Retina (tissue), 1 donor: ENCODE measurements around the gene JMJD8.
"Not testable (repeated sequence)": the region's sequence is repeated elsewhere in the genome, so short reads cannot be mapped to it uniquely, and the experiment has no call there.

Source experiments
- DNase-seq: peaks from one replicate; pipeline ENCODE4 v3.0.0-alpha.2; 2016

JMJD8 gene

DNA sequence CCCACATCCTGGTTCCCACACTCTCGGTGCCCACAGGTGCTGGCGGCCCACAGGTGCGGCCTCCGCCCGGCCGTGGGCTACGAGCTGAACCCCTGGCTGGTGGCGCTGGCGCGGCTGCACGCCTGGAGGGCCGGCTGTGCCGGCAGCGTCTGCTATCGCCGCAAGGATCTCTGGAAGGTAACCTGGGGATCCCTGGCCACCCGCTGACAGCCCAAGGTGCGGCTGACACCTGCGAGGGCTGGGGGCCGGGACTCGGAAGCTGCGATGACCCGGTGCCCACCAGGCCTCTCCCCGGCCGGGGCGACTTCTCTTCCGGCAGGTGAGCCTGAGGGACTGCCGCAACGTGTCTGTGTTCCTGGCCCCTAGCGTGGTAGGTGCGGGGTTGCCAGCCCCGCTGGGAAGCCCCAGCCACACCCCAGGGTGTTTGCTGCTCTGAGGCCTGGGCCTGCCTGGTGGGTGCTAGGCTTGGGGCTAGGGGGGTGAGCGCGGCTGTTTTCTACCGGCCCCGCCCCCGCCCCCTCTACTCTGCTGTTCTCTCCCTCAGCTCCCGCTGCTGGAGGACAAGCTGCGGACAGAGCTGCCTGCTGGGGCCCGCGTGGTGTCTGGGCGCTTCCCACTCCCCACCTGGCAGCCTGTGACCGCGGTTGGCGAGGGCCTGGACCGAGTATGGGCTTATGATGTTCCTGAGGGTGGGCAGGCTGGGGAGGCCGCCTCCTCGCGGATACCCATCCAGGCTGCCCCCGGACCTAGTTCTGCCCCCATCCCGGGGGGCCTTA, 37.8 kb upstream of the JMJD8 start:
- DNase-seq: no peak

DNA sequence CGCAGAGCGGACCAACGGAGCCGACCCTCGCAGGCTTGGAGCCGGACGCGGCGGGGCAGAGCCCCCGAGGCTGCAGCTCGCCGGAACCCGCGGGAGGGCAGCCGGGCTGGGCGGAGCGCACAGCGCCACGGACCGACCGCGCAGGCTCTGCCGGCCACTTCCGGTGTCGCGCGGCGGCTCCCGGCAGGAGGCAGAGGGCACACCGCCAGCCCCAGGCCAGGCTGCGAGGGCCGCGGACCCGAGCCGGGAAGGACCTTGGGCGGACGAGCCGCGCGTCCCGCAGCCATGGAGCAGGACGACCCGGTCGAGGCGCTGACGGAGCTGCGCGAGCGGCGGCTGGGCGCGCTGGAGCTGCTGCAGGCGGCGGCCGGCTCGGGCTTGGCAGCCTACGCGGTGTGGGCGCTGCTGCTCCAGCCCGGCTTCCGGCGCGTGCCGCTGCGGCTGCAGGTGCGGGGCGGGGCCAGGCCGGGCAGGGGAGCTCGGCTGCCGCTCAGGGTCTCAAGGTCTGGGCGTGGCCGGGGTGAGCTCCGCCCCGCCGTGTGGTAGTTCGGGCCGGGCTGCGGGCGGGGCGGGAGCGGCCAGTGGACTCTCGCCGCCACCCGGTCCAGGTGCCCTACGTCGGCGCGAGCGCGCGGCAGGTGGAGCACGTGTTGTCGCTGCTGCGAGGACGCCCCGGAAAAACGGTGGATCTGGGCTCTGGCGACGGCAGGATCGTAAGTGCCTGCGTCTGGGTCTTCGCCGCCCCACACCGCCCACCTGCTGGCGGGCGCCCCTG, 37.0 kb upstream of the JMJD8 start, which contains the start of gene ANTKMT:
Gene ANTKMT, plus strand, starts transcription at position 157 of the 775 bp plus-strand sequence. Its CDS starts 129 bp downstream, at position 286.
- no peak for DNase-seq

DNA sequence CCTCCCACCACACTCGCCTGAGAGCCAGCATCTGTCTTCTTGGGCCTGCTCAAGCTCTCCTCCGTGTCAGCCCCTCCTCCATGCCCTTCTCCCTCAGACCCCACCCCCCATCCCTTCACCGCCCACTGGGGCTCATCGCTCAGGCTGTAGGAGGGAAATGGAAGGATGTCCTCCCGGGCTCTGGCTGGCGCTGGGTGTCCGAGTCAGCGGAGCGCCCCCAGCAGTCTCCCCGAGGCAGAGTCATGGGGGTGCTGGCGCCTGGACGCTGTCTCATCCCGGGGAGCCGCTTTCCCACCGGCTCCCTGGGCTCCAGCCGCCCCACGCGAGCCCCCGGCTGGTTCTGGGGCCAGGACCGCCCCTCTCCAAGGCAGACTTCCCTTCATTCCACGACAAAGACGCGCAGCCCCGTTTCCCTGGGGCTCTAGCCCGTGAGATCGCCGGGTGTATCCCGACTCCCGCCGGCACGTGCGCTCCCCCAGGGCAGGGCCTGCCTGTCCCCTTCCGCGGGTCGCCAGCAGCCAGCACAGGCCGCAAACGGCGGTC, 36.4 kb upstream of the JMJD8 start:
- DNase-seq: peak; percentile 92

DNA sequence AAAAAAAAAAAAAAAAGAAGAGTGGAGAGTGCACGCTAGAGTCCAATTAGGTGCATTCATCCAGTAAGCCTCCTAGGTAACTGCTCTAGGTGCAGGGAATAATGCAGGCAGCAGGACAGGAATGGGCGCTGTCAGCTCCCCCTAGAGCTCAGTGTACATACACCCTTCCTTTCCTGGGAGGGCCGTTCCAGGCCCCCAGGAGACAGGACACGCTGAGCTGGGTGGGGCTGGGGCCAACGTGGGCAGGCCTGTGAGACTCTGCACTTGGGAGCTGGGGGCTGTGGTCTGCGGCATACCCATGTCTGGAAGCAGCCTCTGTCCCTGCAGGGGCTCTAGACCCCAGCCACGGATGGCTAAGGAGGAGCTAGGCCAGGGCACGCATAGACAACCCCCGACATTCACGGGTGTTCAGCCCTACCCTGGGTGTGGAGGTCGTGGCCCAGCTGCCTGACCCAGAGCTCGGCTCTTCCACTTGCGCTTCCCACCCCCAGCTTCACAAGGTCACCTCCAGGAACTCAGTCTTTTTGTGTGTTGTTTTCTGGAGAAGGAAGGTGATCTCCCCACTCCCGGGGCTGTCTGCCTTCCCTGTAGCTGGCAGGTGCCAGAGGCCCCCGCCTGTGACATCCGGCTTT, 35.8 kb upstream of the JMJD8 start:
- DNase-seq: no peak

DNA sequence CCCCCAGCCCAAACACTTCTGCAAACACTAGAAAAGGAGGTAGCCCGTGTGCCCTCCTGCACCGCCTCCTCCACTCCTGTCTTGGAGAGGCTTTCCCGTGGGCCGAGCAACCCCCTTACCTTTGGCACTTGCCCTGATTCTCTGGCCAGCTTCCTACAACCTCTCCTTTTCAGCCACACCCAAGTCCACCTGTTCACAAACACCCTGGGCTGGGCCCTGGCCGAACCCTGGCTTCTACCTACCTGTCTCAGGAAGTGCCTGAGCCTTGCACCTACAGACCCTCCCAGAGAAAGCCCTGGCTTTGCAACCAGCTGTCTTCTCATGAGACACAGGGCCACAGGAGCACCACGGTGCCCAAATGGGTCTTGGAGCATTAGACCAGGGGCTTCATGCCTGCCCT, 34.8 kb upstream of the JMJD8 start:
- DNase-seq: no peak

DNA sequence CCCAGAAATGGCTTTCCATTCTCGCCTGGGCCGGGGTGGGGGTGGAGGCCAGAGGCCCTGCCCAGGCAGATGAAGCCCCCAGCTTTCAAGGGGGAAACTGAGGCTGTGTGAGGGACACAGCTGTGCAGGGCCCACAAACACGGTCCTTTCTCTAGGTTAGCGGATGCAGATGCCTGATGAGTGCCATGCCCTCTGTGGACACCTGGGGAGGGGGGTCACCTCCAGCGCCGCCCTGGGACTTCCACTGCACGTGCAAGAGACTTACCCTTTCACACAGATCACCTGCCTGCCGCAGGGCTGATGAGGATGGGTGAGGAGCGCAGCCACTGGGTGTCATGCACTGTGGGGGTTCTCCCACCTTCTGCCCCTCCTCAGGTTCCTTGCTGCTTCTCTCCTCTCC, 34.3 kb upstream of the JMJD8 start:
- DNase-seq: no peak

DNA sequence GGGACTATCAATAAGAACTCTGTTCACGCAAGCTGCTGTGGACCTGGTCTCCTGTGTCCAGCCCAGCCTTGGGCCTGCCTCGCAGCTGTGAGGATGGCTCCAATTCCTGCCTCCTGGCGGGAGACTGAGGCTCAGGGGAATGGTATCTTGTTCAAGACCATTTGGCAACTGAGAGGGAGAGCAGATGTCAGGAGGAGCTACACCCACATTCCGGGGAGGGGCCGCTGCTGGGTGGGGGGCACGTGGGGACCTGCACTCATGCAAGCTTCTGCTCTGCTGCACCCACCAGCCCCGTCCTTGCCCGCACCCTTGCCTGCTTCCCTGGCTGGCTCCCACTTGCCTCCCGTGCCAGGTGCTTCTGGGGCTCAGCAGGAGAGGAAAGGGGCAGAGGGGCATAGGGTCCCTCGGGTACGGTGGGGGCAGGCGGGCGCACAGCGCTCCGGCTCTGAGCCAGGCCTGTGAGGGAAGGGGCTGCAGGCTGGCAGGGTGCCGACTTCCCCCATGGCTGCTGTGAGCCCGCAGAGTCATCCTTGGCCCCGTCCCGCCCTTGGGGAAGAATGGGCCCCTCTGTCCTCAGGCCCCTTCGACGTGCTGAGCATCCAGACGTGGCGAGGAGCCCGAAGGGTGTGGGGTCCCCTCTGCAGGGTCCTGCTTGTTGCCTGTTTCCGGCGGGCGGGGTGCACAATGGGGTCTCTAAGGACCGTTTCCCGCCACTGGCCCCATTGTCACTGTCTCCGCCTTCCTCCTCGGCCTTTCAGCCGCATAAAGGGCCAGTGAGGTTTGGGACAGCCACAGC, 33.5 kb upstream of the JMJD8 start:
- no peak for DNase-seq

DNA sequence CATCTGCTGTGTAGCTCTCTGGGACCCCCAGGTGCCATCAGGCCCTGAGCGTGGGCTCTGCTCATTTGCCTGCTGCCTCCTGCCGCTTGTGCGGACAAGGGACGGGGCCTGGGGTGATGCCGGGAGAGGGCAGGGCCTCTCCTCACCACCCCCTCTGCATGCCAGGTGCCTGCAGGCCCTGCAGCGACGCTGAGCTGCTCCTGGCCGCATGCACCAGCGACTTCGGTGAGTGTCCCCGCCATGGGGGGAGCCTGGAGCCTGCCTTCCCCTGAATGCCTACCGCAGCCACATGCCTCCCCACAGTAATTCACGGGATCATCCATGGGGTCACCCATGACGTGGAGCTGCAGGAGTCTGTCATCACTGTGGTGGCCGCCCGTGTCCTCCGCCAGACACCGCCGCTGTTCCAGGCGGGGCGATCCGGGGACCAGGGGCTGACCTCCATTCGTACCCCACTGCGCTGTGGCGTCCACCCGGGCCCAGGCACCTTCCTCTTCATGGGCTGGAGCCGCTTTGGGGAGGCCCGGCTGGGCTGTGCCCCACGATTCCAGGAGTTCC, 32.7 kb upstream of the JMJD8 start:
- DNase-seq: no peak

DNA sequence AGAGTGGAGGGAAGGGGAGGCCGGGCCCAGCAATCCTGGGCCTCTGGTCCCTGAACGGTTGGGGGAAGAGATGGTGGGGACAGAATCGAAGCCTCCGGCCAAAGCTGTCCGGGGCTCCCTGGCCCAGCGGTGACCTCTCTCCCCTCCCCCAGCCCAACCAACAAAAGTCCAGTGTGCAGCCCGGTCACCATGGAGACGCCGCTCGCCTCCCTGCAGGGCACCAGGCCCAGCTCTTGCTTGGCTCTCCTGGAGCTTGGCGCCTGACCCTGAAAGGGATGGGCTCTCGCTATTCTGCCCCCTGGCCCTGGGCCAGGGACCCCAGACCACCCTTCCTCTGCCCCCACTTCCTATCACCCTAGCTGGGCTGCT, 32.0 kb upstream of the JMJD8 start:
- DNase-seq: peak; percentile 89

DNA sequence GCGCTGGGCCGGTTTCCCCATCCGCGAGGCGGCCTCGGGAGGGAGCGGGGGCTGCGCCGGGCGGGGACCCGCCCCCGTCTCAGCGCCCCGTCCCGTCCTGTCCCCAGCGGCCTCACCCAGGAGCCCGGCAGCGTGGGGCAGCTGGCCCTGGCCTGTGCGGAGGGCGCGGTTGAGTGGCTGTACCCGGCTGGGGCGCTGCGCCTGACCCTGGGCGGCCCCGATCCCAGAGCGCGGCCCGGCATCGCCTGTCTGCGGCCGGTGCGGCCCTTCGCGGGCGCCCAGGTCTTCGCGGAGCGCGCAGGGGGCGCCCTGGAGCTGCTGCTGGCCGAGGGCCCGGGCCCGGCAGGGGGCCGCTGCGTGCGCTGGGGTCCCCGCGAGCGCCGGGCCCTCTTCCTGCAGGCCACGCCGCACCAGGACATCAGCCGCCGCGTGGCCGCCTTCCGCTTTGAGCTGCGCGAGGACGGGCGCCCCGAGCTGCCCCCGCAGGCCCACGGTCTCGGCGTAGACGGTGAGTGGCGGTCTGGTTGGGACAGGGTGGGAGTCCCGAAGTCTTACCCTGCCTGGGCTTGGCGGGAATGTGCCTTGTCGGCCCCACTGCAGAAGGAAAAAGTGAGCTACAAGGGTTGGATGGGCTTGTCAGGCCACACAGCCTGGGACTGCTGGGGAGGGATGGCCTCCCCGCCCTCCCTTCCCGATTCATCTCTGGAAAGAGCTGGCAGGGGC, 31.5 kb upstream of the JMJD8 start:
- no peak for DNase-seq

DNA sequence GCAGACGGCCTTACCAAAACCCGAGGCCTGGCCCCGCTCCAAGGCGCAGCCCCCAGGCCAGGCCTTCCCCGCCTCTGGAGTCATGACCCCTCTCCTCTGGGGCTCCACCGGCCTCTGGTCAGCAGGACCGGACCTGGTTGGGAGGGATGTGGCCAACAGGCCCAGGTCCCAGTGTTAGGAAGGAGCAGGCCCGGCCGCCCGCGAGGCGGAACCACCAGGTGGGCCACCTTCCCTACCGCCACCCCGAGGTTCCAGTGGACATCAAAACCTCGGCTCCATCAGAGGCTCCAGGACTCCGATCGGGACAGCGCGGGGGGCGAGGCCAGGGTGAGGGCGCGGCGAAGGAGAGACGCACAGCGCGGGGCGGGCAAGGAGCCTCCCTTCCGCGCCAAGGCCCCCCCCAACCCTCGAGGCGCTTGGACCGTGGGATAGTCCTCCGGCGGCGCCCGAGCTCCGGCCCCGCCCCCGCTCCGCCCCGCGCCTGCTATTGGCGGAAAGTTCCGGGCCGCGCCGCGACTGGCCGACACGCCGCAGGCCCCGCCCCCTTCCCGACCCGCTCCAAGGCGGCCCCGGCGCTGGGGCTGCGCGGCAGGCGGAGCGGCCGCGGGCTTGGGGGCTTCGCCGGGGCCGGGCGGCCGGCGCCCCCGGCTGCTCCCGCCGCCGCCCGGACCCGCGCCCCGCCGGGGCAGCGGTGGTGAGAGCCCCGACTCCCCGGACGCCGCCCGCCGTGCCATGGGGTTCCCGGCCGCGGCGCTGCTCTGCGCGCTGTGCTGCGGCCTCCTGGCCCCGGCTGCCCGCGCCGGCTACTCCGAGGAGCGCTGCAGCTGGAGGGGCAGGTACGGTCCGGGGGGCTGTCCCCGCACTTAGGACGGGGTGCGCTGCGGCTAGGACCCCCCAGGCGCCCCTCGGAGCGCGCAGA, 30.7 kb upstream of the JMJD8 start, which contains the start of gene METRN:
Gene METRN, plus strand, starts transcription at position 561 of the 919 bp plus-strand sequence. Its CDS starts 172 bp downstream, at position 733.
- peak; percentile 86 for DNase-seq

DNA sequence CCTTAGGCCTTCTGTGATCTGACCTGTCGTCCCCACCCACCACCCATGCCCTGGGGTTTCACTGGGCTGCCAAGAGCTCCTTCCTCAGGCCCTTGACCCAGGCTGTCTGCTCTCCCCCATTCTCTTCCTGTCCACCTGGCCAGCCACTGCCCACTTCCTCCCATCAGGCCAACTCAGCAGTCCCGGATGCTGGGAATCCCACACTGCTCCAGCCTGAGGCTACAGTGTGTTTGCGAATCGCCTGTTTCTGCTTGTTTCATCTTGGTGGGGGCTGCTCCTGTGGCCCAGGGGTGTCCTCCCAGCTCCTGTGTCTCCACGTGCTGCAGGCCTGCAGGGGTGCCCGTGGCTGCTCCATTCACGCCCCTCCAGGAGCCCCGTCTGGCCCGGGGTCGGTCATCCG, 29.9 kb upstream of the JMJD8 start:
- DNase-seq: no peak

DNA sequence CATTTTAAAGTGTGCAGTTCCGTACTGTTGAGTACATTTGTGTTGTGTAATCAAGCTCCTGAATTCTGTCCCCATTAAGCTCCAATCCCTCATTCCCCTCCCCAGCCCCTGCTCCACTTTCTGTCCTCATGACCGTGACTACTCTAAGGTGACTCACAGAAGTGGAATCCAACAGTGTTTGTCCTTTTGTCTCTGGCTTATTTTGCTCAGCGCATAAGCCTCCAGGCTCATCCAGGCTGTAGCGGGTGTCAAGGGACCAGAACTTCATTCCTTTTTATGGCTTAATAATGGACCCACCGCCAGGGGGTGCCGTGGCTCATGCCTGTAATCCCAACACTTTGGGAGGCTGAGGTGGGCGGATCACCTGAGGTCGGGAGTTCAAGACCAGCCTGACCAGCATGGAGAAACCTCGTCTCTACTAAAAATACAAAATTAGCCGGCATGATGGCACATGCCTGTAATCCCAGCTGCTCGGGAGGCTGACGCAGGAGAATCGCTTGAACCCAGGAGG, 28.7 kb upstream of the JMJD8 start:
- DNase-seq: not testable (repeated sequence)

DNA sequence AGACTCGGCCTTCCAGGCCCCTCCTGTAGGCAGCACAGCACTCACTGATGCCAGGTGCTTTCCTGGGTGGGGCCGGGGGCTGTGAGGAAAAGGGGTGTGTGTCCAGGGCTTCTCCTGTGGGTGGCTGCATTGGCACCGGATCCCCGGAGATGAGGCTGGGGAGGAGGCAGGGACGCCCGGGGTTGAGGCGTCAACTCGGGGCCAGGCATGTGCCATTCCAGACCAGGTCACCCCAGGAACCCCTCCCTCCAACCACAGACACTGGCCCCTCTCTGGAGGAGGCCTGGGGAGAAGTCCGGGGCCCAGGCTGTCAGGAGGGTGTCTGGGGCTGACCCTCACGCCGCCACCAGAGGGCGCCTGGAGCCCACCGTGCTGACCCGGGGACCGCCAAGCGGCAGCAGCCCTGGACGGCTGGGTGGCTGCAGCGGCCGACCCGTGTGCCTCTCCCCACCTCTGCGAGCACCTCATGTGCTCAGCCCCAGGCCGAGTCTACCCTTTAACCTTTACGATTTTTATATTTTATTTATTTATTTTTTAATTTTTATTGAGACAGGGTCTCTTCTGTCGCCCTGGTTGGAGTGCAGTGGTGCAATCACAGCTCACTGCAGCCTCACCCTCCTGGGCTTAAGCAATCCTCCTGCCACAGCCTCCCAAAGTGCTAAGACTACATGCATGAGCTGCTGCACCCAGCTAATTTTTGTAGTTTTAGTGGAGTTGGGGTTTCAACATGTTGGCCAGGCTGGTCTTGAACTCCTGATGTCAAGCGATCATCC, 27.6 kb upstream of the JMJD8 start:
- peak; percentile 89 for DNase-seq

DNA sequence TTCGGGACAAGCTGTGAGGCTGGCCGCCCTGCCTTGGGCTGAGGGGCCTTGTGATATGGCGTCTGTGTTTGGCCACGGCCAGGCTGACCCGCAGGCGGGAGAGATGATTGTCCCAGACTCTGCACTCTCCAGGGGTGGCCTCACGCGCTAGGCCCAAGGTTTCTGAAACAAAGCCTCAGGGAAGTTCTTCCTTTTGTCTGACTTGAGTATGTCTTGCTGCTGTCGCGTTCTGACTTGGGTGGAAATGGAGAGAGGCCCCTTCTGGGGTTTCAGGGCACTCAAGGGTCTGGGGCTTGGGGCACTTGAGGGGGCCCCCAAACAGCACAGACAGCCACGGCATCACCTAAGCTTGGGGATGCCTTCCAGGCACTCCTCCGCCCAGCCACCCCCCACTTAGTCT, 26.9 kb upstream of the JMJD8 start:
- no peak for DNase-seq

DNA sequence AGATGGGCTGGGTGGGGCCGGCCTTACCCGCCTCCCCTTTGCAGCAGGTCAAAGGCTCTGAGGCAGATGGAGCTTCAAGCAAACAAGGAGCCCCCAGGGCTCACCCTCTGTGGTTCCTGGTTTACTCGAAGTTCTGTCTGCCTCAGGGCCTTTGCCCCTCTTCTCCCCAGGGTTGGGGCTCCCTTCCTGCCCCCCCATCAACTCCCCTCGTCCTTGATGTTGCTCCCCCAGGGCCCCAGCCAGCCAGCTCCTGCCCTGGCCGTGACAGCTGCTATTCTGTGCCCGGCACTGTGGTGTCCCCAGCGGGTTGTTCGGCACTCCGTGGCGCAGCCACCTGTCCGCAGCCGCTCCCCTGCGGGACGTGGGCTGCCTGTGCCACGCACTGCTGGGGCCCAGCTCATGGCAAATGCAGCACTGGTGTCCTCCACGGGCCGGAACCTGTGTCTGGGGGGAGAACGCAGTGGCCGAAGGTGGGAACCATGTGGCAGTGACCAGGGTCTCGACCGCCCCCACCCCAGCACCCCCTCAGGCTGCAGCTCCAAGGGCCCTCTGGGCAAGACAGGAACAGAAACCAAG, 26.5 kb upstream of the JMJD8 start:
- DNase-seq: no peak

DNA sequence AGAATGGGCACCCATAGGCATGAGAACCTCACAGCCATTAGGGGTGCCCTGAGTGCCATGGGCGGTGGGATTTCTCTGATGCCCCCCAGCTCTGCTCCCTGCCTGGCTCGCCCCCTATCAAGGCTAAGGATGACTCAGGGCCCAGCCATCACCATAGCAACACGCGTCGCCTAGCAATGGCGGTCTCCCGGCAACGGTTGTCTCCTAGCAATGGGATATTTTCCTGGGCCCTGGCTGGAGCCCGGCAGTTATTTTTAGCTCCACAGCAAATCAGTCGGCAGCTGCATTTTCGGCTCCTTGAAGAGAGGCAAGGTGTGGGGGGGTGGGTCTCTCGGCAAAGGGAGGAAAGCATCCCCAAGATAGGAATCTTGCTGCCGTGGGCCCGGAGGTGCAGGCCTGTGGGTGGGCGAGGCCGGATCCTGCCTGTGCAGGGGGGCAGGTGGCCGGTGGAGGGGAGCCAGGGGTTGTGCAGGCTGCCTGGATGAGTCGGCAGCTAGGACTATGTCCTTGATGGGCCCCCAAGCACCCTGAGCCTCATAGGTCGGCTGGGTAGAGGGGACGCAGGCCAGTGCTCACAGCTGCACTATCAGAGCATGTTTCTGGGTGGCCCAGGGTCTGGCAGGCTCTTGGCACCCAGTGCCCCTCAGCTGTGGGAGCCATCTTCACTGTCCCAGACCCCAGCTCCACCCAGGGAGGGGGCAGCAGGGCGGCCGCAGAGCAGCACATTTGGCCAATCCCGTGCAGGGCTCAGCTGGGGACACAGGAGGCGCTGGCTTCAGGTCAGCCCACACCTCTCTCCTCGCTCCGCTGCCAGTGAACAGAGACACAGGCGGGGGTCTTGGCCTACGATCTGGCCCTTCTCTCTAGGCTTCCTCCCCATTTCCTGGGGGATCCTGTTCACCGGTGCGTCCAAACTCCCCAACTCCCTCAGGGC, 25.7 kb upstream of the JMJD8 start:
- peak; percentile 96 for DNase-seq

DNA sequence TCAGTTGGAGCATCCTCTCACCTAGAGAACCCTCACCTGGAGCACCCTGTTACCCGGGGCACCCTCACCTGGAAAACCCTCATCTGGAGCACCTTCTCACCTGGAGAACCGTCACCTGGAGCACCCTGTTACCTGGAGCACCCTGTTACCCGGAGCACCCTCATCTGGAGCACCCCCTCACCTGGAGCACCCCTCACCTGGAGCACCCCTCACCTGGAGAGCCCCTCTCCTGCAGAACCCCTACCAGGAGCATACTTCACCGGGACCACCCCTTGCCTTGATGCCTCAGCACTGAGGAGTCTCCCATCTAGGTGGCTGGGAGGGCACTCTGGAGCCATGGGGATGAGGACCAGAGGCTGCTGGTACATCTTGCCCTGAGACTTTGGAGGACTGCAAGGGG, 24.8 kb upstream of the JMJD8 start:
- no peak for DNase-seq
